HEK293 (cell line): ENCODE data around the gene CRELD1.

Experiments used
- CTCF ChIA-PET: fragments of 350-600 bp; formaldehyde crosslinking; extraction: SDS; loops from one replicate; lab custom pipeline; 2021; ENCODE audit warnings: antibody characterized with exemption; lab: Yijun Ruan, JAX
- POLR2A ChIA-PET: fragments of 300-600 bp; formaldehyde crosslinking; extraction: SDS; loops from one replicate; lab custom pipeline; 2020; ENCODE audit warnings: antibody characterized with exemption, inconsistent platforms; lab: Yijun Ruan, JAX
- H3K27ac ChIP-seq: fragments of 200-500 bp; sonication (Bioruptor generic); 2 replicates; pipeline ENCODE4 v1.5.1; 2014; ENCODE audit warnings: low read depth, low read length, control low read depth, inconsistent platforms; ENCODE audit errors: extremely low read depth
- H3K36me3 ChIP-seq, 2 experiments: fragments of 200-500 bp in 1 of 2; sonication (Bioruptor generic) in 1 of 2; 1 replicate in 1 of 2; 2 replicates in 1 of 2; pipeline ENCODE4 v1.5.1; 2014 to 2017; ENCODE audit warnings: inconsistent platforms in 2 of 2, low read length in 2 of 2; ENCODE audit not compliant: control insufficient read depth in 2 of 2, insufficient read depth in 1 of 2
- H3K4me1 ChIP-seq: fragments of 200-500 bp; sonication (Bioruptor generic); 2 replicates; pipeline ENCODE4 v1.5.1; 2014; ENCODE audit warnings: mild to moderate bottlenecking, low read length, inconsistent platforms; ENCODE audit not compliant: control insufficient read depth, insufficient read depth
- H3K4me3 ChIP-seq: 2 replicates; pipeline ENCODE4 v1.5.1; 2011; ENCODE audit warnings: low read depth, mild to moderate bottlenecking, control low read depth, low read length, moderate library complexity
- H3K9me3 ChIP-seq: fragments of 200-500 bp; sonication (Bioruptor generic); 2 replicates; pipeline ENCODE4 v1.5.1; 2014; ENCODE audit warnings: low read depth, low read length, inconsistent platforms; ENCODE audit not compliant: control insufficient read depth, insufficient read depth
- BCL11A ChIP-seq: fragments of 450-650 bp; formaldehyde crosslinking; IDR thresholded peaks from 2 replicates; pipeline ENCODE4 v1.5.1; 2016; ENCODE audit warnings: low read depth, missing biosample characterization, missing genetic modification characterization
- CTCF ChIP-seq: fragments of 450-650 bp; formaldehyde crosslinking; IDR thresholded peaks from 2 replicates; pipeline ENCODE4 v1.5.1; 2016; ENCODE audit warnings: missing biosample characterization, missing genetic modification characterization
- PRDM2 ChIP-seq: fragments of 450-650 bp; formaldehyde crosslinking; IDR thresholded peaks from 2 replicates; pipeline ENCODE4 v1.5.1; 2016; ENCODE audit warnings: missing biosample characterization, missing genetic modification characterization, borderline replicate concordance
- SETDB1 ChIP-seq: IDR thresholded peaks from one replicate; pipeline ENCODE4 v1.6.1; 2017; ENCODE audit warnings: mild to moderate bottlenecking, low read length, moderate library complexity, mixed read lengths; ENCODE audit not compliant: insufficient read length
- ZBTB20 ChIP-seq: fragments of 450-650 bp; formaldehyde crosslinking; IDR thresholded peaks from 2 replicates; pipeline ENCODE4 v1.5.1; 2016; ENCODE audit warnings: missing biosample characterization, missing genetic modification characterization
- ZNF146 ChIP-seq: fragments of 450-650 bp; formaldehyde crosslinking; IDR thresholded peaks from 2 replicates; pipeline ENCODE4 v1.5.1; 2016; ENCODE audit warnings: missing biosample characterization, missing genetic modification characterization
- ZNF2 ChIP-seq: fragments of 450-650 bp; formaldehyde crosslinking; IDR thresholded peaks from 2 replicates; pipeline ENCODE4 v1.5.1; 2016; ENCODE audit warnings: missing biosample characterization, missing genetic modification characterization
- ZNF211 ChIP-seq: fragments of 450-650 bp; formaldehyde crosslinking; IDR thresholded peaks from 2 replicates; pipeline ENCODE4 v1.5.1; 2016; ENCODE audit warnings: low read depth, missing biosample characterization, missing genetic modification characterization
- ZNF302 ChIP-seq: fragments of 450-650 bp; formaldehyde crosslinking; IDR thresholded peaks from 2 replicates; pipeline ENCODE4 v1.5.1; 2016; ENCODE audit warnings: missing biosample characterization, missing genetic modification characterization, low read depth
- ZNF311 ChIP-seq: fragments of 450-650 bp; formaldehyde crosslinking; IDR thresholded peaks from 2 replicates; pipeline ENCODE4 v1.5.1; 2017; ENCODE audit warnings: missing biosample characterization, missing genetic modification characterization, borderline replicate concordance
- ZNF335 ChIP-seq: fragments of 450-650 bp; formaldehyde crosslinking; conservative IDR thresholded peaks from 2 replicates; pipeline ENCODE4 v1.5.1; 2016; ENCODE audit warnings: missing biosample characterization, missing genetic modification characterization
- ZNF404 ChIP-seq: fragments of 450-650 bp; formaldehyde crosslinking; IDR thresholded peaks from 2 replicates; pipeline ENCODE4 v1.5.1; 2017; ENCODE audit warnings: missing biosample characterization, missing genetic modification characterization
- ZNF416 ChIP-seq: fragments of 450-650 bp; formaldehyde crosslinking; IDR thresholded peaks from 2 replicates; pipeline ENCODE4 v1.5.1; 2016; ENCODE audit warnings: missing biosample characterization, missing genetic modification characterization
- ZNF561 ChIP-seq: fragments of 450-650 bp; IDR thresholded peaks from 2 replicates; pipeline ENCODE4 v1.5.1; 2018; ENCODE audit warnings: missing biosample characterization, missing genetic modification characterization, borderline replicate concordance
- ZNF747 ChIP-seq: fragments of 450-650 bp; formaldehyde crosslinking; IDR thresholded peaks from 2 replicates; pipeline ENCODE4 v1.5.1; 2016; ENCODE audit warnings: missing biosample characterization, missing genetic modification characterization
- ZNF830 ChIP-seq: fragments of 450-650 bp; IDR thresholded peaks from 2 replicates; pipeline ENCODE4 v1.5.0; 2018; ENCODE audit warnings: missing biosample characterization, missing genetic modification characterization, low read depth, mild to moderate bottlenecking, moderate library complexity
- ZSCAN18 ChIP-seq: fragments of 450-650 bp; formaldehyde crosslinking; IDR thresholded peaks from 2 replicates; pipeline ENCODE4 v1.5.1; 2016; ENCODE audit warnings: missing biosample characterization, missing genetic modification characterization

CRELD1 gene

GRCh38 chr3:9932843-9933560 lies 632 bp upstream of the CRELD1 start (continued):
- TF ChIP-seq PRDM2 (tag by site-specific recombination) (no peak), BCL11A (tag by site-specific recombination) (peak; percentile 29; the same call in 1 of the 2 replicates), ZNF416 (no peak), ZSCAN18 (tag by site-specific recombination) (no peak), ZNF211 (tag by site-specific recombination) (no peak), ZNF302 (tag by site-specific recombination) (no peak), ZNF830 (tag by site-specific recombination) (no peak), ZNF311 (tag by site-specific recombination) (no peak), ZNF561 (tag by site-specific recombination) (no peak; the same call in none of the 2 replicates), ZNF404 (no peak), SETDB1 (no peak), ZNF146 (tag by site-specific recombination) (peak; percentile 26; the same call in 1 of the 2 replicates), ZNF747 (tag by site-specific recombination) (no peak)

GRCh38 chr3:9934235-9934621 lies 594 bp downstream of the CRELD1 start:
- Histone ChIP-seq H3K4me3 (peak overlapping the region; percentile 74), H3K27ac (peak overlapping the region; percentile 68; the same call in 1 of the 2 replicates), H3K4me1 (0 out of 2 replicates have a peak, but pooled peaks cover 2% of the 10 kb centered on the region), H3K36me3 (peaks cover 6 to 49% of the 10 kb centered on the region in 2 experiments), H3K9me3 (no peaks in the 10 kb centered on the region)
- CTCF ChIA-PET: interaction anchor here (1.5 to 1.9 kb wide), 2 partner anchors 12 to 49 kb away, joined by 5 to 17 read pairs; no protein-coding TSS in a partner anchor
- POLR2A ChIA-PET: interaction anchor here (0.8 to 3.9 kb wide), 9 partner anchors 9 to 92 kb away, joined by 3 to 33 read pairs (median 9); partner anchors contain the start of genes FANCD2, IL17RC and JAGN1
- TF ChIP-seq ZNF335 (tag by site-specific recombination) (peak; percentile 13), CTCF (tag by site-specific recombination) (0 out of 2 replicates have a peak, but pooled peaks have one; percentile 45), ZNF2 (tag by site-specific recombination) (no peak), ZBTB20 (peak; percentile 7; the same call in 1 of the 2 replicates)
